Measurements from ENCODE around the gene ZC3H12C.

The ZC3H12C gene

GRCh38 chr11:110093407-110094297 lies 460 bp downstream of the ZC3H12C start:
- peak overlapping the region; percentile 66 for H3K4me2 ChIP-seq
- no peaks in the 10 kb centered on the region for H4K20me1 ChIP-seq (ENCODE audit: insufficient read depth)
- peak overlapping the region; percentile 41 for H2AFZ ChIP-seq (ENCODE audit: low read depth)
- H3K27me3 ChIP-seq (ENCODE audit: insufficient read depth, low read depth): no peaks in the 10 kb centered on the region
- no peak overlapping the region for H3K4me3 ChIP-seq (IDR thresholded peaks at IDR 0.05; ENCODE audit: insufficient read depth, low read depth, low read length)
- H3K9ac ChIP-seq: peak overlapping the region; percentile 62; the same call in 1 of the 2 replicates
- no peak for TF ChIP-seq CTCF (conservative IDR thresholded peaks at IDR 0.05; ENCODE audit: low read depth, low read length)
- peaks cover 16% of the 10 kb centered on the region for H3K79me2 ChIP-seq (ENCODE audit: insufficient read depth, low read depth)
- H3K4me1 ChIP-seq (ENCODE audit: low read depth, poor library complexity, severe bottlenecking): peaks cover 13% of the 10 kb centered on the region
- H3K27ac ChIP-seq: no peak overlapping the region; the same call in 1 of the 2 replicates
- no peaks in the 10 kb centered on the region for H3K36me3 ChIP-seq (ENCODE audit: insufficient read depth)

- no peaks in the 10 kb centered on the region for H3K36me3 ChIP-seq (ENCODE audit: insufficient read depth)
- H3K4me2 ChIP-seq: peak overlapping the region; percentile 66
- H3K4me1 ChIP-seq (ENCODE audit: low read depth, poor library complexity, severe bottlenecking): peaks cover 13% of the 10 kb centered on the region
- no peaks in the 10 kb centered on the region for H3K27me3 ChIP-seq (ENCODE audit: insufficient read depth, low read depth)
- no peak overlapping the region for H2AFZ ChIP-seq (ENCODE audit: low read depth)
- no peak for TF ChIP-seq CTCF (conservative IDR thresholded peaks at IDR 0.05; ENCODE audit: low read depth, low read length)
- H4K20me1 ChIP-seq (ENCODE audit: insufficient read depth): no peaks in the 10 kb centered on the region
- peaks cover 16% of the 10 kb centered on the region for H3K79me2 ChIP-seq (ENCODE audit: insufficient read depth, low read depth)
- H3K9ac ChIP-seq: no peak overlapping the region; the same call in 1 of the 2 replicates
- no peak overlapping the region for H3K4me3 ChIP-seq (IDR thresholded peaks at IDR 0.05; ENCODE audit: insufficient read depth, low read depth, low read length)
- H3K27ac ChIP-seq: no peak overlapping the region
These were observed 1.4 kb downstream of the ZC3H12C start for GRCh38 chr11:110094298-110095285.

- no peak overlapping the region for H3K27ac ChIP-seq
- H3K36me3 ChIP-seq (ENCODE audit: insufficient read depth): no peaks in the 10 kb centered on the region
- peaks cover 13% of the 10 kb centered on the region for H3K4me1 ChIP-seq (ENCODE audit: low read depth, poor library complexity, severe bottlenecking)
- peaks cover 16% of the 10 kb centered on the region for H3K79me2 ChIP-seq (ENCODE audit: insufficient read depth, low read depth)
- H2AFZ ChIP-seq (ENCODE audit: low read depth): no peak overlapping the region
- H3K9ac ChIP-seq: no peak overlapping the region
- H3K27me3 ChIP-seq (ENCODE audit: insufficient read depth, low read depth): no peaks in the 10 kb centered on the region
- no peak overlapping the region for H3K4me3 ChIP-seq (IDR thresholded peaks at IDR 0.05; ENCODE audit: insufficient read depth, low read depth, low read length)
- H3K4me2 ChIP-seq: no peak overlapping the region
- no peaks in the 10 kb centered on the region for H4K20me1 ChIP-seq (ENCODE audit: insufficient read depth)
- TF ChIP-seq CTCF (conservative IDR thresholded peaks at IDR 0.05; ENCODE audit: low read depth, low read length): no peak
These were observed 2.4 kb downstream of the ZC3H12C start for GRCh38 chr11:110095554-110095953.

GRCh38 chr11:110096496-110096895 lies 3.3 kb downstream of the ZC3H12C start:
- Histone ChIP-seq H3K4me3 (IDR thresholded peaks at IDR 0.05; ENCODE audit: insufficient read depth, low read depth, low read length) (no peak overlapping the region), H3K9ac (no peak overlapping the region), H3K4me2 (no peak overlapping the region), H4K20me1 (ENCODE audit: insufficient read depth) (no peaks in the 10 kb centered on the region), H3K27me3 (ENCODE audit: insufficient read depth, low read depth) (no peaks in the 10 kb centered on the region), H3K27ac (no peak overlapping the region), H3K4me1 (ENCODE audit: low read depth, poor library complexity, severe bottlenecking) (peaks cover 13% of the 10 kb centered on the region), H3K79me2 (ENCODE audit: insufficient read depth, low read depth) (peaks cover 16% of the 10 kb centered on the region), H2AFZ (ENCODE audit: low read depth) (no peak overlapping the region), H3K36me3 (ENCODE audit: insufficient read depth) (no peaks in the 10 kb centered on the region)
- TF ChIP-seq CTCF (conservative IDR thresholded peaks at IDR 0.05; ENCODE audit: low read depth, low read length): no peak

Data from KMS-11 (cell line).